Progenitor cell of endocrine pancreas (in vitro differentiated cells): Measurements from ENCODE around the gene H19. TPM values are rescaled to one million over a fixed set of nuclear protein-coding genes. Genes with fewer than 3 reads are reported as not detected.

Experiments
- DNase-seq: peaks from one replicate; pipeline ENCODE4 v3.0.0; 2021; ENCODE audit warnings: low spot score; ENCODE audit not compliant: unreplicated experiment
- H3K27ac Mint-ChIP-seq: 2 replicates; pipeline ENCODE4 v1.8.0; 2021; ENCODE audit warnings: mild to moderate bottlenecking, moderate library complexity, mixed read lengths
- H3K27me3 Mint-ChIP-seq: 2 replicates; pipeline ENCODE4 v1.8.0; 2021; ENCODE audit warnings: mixed read lengths
- H3K36me3 Mint-ChIP-seq: 2 replicates; pipeline ENCODE4 v1.8.0; 2022; ENCODE audit warnings: mixed read lengths; ENCODE audit not compliant: insufficient read depth
- H3K4me1 Mint-ChIP-seq: 2 replicates; pipeline ENCODE4 v1.8.0; 2021; ENCODE audit warnings: low read depth, mixed read lengths
- H3K4me3 Mint-ChIP-seq: 2 replicates; pipeline ENCODE4 v1.8.0; 2021; ENCODE audit warnings: low read depth, mild to moderate bottlenecking, moderate library complexity, mixed read lengths
- H3K9me3 Mint-ChIP-seq: 2 replicates; pipeline ENCODE4 v1.8.0; 2021; ENCODE audit warnings: low read depth, mixed read lengths
- total RNA-seq: library from RNA; stranded (reverse); gene quantifications from 2 replicates; pipeline ENCODE4 v1.2.1, GENCODE V29; 2021
- TF ChIP-seq, protein P1 (sequence below): fragments of 200-600 bp; sonication (generic); IDR thresholded peaks from one replicate; pipeline ENCODE4 v1.5.0; 2021; ENCODE audit warnings: antibody characterized with exemption, mild to moderate bottlenecking; ENCODE audit not compliant: unreplicated experiment

Gene H19
- total RNA-seq, 1 donor from 2014 or later: 19,743 TPM

DNA sequence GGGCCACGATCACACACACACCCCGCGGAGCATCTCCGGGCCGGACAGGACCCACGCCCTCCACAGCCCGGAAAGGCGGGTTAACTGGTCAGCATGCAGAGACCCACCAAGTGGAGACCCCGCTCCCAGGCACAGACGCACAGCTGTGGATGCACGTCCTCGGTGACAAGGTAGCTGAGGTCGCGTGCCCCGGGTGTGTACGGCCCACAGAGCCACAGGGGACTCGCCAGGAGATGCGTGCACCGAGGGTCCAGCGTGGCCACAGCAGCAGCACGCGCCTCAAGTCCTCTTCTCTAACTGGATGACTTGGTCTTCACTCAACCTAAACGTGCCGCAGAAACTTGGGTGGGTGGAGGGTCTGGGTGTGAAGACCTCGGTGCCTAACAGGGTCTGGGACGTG lies 5.5 kb downstream of the H19 start:
- no peak overlapping the region for H3K4me3 Mint-ChIP-seq

DNA sequence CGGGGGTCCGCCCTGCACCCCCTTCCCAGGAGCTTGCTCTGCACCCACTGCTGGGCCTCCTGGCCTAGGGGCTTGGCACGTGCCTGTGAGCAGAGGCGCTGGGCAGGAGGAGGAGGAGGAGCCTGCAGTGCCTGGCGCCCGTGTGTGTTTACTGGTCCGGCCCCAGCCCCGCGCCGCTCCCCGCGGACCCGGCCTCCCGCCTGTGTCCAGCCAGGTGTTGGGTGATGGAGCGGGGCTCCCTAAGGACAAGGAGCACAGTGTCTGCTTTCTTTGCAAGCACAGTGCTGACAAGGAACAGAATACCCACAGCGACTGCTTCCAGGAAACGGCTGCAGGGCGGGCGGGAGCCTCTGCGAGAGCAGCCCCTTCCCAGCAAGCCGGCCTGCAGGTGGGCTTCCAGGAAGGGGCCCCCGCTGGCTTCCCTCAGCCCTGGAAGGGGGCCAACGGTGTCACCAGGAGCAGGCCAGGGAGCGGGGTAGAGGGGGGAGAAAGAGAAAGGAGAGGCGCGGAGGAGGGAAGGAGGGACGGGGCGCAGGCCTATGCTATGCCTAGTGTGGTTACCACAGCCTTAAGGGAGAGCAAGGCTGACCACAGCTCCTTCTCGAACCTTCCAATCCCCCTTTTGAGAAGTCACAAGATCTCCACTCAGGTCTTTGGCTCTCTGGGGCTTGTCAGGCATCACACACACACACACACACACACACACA lies 6.6 kb downstream of the H19 start:
- Mint-ChIP-seq H3K4me3 (no peak overlapping the region), H3K27me3 (no peaks in the 10 kb centered on the region), H3K27ac (no peak overlapping the region), H3K4me1 (no peaks in the 10 kb centered on the region), H3K9me3 (no peaks in the 10 kb centered on the region), H3K36me3 (no peaks in the 10 kb centered on the region)
- TF ChIP-seq, protein P1, sequence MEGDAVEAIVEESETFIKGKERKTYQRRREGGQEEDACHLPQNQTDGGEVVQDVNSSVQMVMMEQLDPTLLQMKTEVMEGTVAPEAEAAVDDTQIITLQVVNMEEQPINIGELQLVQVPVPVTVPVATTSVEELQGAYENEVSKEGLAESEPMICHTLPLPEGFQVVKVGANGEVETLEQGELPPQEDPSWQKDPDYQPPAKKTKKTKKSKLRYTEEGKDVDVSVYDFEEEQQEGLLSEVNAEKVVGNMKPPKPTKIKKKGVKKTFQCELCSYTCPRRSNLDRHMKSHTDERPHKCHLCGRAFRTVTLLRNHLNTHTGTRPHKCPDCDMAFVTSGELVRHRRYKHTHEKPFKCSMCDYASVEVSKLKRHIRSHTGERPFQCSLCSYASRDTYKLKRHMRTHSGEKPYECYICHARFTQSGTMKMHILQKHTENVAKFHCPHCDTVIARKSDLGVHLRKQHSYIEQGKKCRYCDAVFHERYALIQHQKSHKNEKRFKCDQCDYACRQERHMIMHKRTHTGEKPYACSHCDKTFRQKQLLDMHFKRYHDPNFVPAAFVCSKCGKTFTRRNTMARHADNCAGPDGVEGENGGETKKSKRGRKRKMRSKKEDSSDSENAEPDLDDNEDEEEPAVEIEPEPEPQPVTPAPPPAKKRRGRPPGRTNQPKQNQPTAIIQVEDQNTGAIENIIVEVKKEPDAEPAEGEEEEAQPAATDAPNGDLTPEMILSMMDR: no peak
- DNase-seq: no peak

More for the DNA sequence above, 5.5 kb downstream of the H19 start:
- H3K9me3 Mint-ChIP-seq: no peaks in the 10 kb centered on the region
- DNase-seq: no peak
- H3K27me3 Mint-ChIP-seq: no peaks in the 10 kb centered on the region
- H3K36me3 Mint-ChIP-seq: no peaks in the 10 kb centered on the region
- no peaks in the 10 kb centered on the region for H3K4me1 Mint-ChIP-seq
- TF ChIP-seq, protein P1: no peak
- no peak overlapping the region for H3K27ac Mint-ChIP-seq

DNA sequence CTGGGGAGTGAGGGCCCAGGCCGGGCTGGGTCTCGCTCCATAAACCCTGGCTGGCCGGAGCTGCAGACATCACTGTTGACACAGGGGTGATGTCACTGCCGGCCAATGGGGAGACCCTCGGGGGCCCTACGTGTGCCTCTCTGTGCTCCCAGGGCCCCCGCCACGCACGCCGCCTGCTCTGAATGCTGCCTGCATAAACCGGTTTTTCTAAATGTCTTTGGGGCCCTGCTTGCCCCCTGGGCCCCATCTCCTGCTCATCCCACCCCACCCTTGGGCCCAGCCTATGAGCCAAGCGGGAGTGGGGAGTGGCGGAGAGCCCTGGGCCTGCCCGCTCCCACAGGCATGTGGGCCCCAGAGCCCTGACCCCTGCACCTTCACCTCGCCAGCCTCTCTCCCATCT lies 7.7 kb downstream of the H19 start:
- no peaks in the 10 kb centered on the region for H3K36me3 Mint-ChIP-seq
- no peak overlapping the region for H3K4me3 Mint-ChIP-seq
- TF ChIP-seq, protein P1: no peak
- H3K4me1 Mint-ChIP-seq: no peaks in the 10 kb centered on the region
- H3K27ac Mint-ChIP-seq: no peak overlapping the region
- no peaks in the 10 kb centered on the region for H3K9me3 Mint-ChIP-seq
- H3K27me3 Mint-ChIP-seq: no peaks in the 10 kb centered on the region
- DNase-seq: no peak

DNA sequence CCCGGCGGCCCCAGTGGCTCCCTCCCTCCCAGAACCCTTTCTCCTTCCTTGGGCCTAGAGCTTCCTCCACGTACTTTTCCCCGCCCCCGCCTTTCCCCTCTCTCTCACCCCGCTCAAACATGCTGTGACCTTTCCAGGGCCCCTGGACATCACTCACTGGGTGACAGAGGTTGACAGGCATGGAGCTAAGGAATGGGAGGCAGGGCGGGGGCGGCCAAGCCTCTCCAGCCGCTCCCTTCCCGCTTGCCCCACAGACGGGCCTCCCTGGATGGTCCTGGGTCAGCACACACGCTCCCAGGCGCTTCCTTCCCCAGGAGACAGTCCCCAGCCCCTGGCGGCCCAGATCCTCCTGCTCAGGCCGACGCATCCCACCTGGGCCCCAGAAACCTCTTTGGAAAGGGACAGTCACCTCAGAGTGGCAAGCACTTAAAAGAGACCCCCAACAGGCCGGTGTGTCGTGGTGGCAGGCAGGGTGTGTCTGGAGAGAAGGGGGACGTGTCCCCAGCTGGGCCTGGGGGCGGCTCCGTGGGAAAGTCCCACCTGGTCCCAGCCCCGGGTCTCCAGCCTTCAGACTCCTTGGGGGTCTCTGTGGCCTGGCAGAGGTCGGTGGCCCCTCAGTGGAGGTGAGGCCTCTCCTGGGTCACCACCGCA lies 8.8 kb downstream of the H19 start:
- no peak overlapping the region for H3K4me3 Mint-ChIP-seq
- TF ChIP-seq, protein P1: no peak
- no peaks in the 10 kb centered on the region for H3K27me3 Mint-ChIP-seq
- no peak for DNase-seq
- H3K27ac Mint-ChIP-seq: peak overlapping the region; percentile 49
- H3K9me3 Mint-ChIP-seq: no peaks in the 10 kb centered on the region
- H3K36me3 Mint-ChIP-seq: no peaks in the 10 kb centered on the region
- H3K4me1 Mint-ChIP-seq: no peaks in the 10 kb centered on the region

DNA sequence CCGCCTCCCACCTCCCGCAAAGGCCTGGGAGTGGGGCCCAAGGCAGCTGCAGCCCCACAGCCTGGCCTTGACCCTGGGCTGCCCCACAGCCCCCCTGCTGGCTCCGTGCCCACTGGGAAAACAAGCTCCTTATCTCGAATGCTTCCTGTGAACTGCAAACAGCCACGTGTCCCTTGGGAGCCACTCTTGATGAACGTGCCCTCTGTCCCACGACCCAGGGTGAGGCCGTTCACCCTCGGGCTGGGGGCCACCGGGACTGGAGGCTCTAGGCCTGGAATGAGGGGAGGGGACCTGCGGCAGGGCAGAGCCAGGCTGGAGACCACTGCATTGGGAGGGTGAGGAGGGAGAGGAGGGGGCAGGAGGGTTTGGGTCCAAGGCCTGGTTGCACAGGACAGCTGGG lies 9.5 kb downstream of the H19 start:
- Mint-ChIP-seq H3K36me3 (no peaks in the 10 kb centered on the region), H3K4me3 (no peak overlapping the region), H3K27me3 (no peaks in the 10 kb centered on the region), H3K9me3 (no peaks in the 10 kb centered on the region), H3K27ac (no peak overlapping the region), H3K4me1 (no peaks in the 10 kb centered on the region)
- no peak for DNase-seq
- TF ChIP-seq, protein P1: no peak
